GM12801 (cell line): ENCODE measurements around the gene CHID1.

ENCODE experiments used
- TF ChIP-seq, protein P1 (sequence below): IDR thresholded peaks from one replicate; pipeline ENCODE4 v1.5.1; 2011; ENCODE audit warnings: control low read depth; ENCODE audit not compliant: insufficient read length; ENCODE audit errors: extremely low read depth

The CHID1 gene

DNA sequence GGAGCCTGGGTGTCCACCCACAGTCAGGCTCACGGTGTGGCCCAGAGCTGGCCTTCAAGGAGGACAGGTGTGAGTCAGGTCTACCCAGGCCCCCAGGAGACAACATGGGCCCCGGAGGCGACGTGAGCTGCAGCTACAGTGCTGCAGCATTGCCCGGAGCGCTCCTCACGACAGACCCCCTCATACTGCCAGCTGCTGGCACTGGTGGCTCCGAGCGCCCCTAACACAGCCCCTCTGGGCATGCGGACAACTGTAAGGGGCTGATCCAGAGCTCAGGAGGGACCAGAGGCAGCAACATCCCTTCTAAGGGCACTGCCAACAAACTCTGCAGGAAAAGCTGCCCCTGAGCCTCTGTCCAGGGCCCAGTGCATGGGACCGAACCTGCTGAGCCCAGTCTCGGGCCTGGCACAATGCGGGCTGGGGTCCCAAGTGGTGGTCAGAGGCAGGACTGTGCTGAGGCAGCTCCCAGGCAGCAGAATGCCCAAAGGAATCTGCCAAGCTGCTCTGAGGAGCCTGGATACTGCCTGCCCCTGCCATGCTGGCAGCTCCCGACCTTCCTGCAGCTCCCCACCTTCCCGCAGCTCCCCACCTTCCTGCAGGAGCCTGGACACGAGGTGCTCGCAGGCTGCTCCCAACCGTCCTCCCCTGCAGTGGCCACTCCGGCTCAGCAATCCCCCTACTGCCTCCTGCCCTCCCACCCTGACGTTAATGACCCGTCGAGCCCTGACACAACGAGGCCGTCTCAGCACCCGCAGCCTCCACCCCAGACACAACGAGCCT is 15.1 kb downstream of the CHID1 start:
- TF ChIP-seq, protein P1, sequence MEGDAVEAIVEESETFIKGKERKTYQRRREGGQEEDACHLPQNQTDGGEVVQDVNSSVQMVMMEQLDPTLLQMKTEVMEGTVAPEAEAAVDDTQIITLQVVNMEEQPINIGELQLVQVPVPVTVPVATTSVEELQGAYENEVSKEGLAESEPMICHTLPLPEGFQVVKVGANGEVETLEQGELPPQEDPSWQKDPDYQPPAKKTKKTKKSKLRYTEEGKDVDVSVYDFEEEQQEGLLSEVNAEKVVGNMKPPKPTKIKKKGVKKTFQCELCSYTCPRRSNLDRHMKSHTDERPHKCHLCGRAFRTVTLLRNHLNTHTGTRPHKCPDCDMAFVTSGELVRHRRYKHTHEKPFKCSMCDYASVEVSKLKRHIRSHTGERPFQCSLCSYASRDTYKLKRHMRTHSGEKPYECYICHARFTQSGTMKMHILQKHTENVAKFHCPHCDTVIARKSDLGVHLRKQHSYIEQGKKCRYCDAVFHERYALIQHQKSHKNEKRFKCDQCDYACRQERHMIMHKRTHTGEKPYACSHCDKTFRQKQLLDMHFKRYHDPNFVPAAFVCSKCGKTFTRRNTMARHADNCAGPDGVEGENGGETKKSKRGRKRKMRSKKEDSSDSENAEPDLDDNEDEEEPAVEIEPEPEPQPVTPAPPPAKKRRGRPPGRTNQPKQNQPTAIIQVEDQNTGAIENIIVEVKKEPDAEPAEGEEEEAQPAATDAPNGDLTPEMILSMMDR, result no peak

DNA sequence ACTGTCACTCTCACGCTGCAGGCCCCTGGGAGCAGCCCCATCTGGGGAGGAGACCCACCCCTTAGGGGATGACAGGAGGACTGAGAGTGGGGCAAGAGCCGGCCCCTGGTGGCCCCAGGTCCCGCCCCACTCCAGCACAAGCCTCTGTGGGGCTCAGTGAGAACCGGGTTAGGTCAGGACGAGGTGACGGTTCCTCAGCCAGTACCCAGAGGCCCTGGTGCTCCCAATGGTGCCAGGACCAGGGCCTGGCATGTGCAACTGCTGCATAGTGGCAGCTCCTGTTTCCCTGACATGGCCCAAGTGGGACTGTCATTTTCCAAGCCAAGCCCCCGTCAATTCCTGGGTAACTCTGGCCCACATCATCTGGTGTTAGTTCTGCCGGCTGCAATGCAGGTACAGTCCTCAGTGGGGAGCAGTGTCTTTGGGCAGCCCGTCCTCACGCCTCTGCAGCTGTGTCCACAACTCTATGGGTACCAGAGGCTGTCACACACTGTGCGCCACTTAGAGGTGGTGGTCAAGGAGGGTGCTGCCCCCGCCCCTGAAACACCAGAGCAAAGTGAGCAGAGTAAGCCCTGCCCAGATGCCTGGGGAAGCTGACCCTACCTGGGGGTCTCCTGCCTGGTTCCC is 15.9 kb downstream of the CHID1 start:
- TF ChIP-seq, protein P1, result no peak

GRCh38 chr11:893008-893654 is 17.5 kb downstream of the CHID1 start:
- TF ChIP-seq, protein P1, result no peak

GRCh38 chr11:890794-891540 is 19.6 kb downstream of the CHID1 start:
- TF ChIP-seq, protein P1, result no peak

GRCh38 chr11:889687-890475 is 20.7 kb downstream of the CHID1 start:
- TF ChIP-seq, protein P1, result no peak

- TF ChIP-seq, protein P1, result no peak
Observed at GRCh38 chr11:889257-889656, 21.4 kb downstream of the CHID1 start.
